NCI-H1694 treated with DMSO at 0.1 percent for 48 hours (cell line): ENCODE results near the gene HMCN2.

Experiments used
- DNase-seq: peaks from one replicate; lab custom pipeline; 2025; lab: John Stamatoyannopoulos, UW

The HMCN2 gene

GRCh38 chr9:130290291-130291181 lies 25.0 kb downstream of the HMCN2 start:
- no peak for DNase-seq

DNA sequence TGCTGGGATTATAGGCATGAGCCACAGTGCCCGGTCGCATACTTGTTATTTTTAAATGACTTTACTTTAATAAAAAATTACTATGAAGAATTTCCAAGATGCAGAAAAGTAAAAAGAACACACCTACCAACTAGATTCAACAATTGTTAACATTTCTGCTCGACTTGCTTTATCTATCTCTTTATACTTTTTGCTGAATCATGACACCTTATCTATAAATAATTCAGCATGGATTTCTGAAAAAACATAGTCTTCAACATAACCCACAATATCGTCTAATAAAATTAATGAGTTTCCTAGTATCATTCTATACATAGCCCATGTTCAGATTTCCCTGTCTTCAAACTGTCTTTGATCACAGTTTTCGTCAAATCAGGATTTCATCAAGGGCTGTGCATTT lies 25.9 kb downstream of the HMCN2 start:
- no peak for DNase-seq

DNA sequence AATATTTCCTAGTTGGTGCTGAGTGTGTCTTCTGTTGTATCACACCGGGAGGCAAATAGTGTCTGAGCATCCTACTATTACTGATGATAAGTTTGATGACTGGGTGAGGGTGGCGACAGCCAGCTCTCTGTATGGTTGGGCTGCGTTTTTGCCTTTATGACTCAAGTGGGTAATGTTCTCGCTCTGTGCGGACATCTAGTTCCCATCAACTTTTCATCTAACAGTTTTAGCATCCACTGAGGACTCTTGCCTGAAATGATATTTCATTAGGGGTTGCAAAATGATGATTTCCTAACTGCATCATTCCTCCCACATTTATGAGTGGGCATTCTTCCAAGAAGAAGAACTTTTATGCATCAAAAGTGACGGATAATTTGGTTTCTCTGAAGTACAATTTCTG lies 26.5 kb downstream of the HMCN2 start:
- DNase-seq: no peak

GRCh38 chr9:130294664-130295063 lies 29.1 kb downstream of the HMCN2 start:
- no peak for DNase-seq

DNA sequence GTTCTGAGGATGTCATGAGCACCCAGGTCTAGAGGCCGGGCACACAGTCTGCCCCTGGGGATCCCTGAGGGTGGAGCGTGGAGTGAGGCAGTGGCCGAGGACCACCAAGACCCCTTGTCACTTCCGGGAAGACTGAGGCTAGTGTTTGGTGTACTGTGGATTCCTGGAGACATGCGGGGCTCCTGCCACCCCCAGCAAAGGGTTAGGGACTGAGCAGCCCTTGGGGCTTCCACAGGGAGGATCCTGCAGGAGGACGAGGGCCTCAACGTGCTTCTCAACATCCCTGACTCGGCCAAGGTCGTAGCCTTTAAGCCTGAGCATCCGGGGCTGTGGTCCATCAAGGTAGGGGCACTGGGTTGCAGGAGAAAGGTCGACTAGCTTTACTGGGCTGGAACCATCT lies 29.9 kb downstream of the HMCN2 start:
- no peak for DNase-seq

- no peak for DNase-seq
Measured at GRCh38 chr9:130295945-130296782, 30.6 kb downstream of the HMCN2 start.

DNA sequence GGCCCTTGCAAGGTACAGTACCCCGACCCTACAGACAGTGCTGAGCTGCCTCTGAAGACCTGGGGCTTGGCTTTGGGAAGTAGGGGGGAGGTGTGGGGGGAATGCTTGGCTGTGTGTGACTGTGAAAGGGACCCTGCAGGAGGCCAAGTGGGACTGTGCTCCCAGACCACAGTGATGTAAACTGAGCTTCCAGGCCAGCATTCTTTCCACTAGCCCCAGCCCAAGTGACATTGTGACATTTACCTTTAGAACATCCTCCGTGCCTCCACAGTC lies 31.2 kb downstream of the HMCN2 start:
- DNase-seq: no peak

GRCh38 chr9:130297371-130297770 lies 31.8 kb downstream of the HMCN2 start:
- DNase-seq: no peak

GRCh38 chr9:130298662-130299279 lies 33.2 kb downstream of the HMCN2 start:
- no peak for DNase-seq

DNA sequence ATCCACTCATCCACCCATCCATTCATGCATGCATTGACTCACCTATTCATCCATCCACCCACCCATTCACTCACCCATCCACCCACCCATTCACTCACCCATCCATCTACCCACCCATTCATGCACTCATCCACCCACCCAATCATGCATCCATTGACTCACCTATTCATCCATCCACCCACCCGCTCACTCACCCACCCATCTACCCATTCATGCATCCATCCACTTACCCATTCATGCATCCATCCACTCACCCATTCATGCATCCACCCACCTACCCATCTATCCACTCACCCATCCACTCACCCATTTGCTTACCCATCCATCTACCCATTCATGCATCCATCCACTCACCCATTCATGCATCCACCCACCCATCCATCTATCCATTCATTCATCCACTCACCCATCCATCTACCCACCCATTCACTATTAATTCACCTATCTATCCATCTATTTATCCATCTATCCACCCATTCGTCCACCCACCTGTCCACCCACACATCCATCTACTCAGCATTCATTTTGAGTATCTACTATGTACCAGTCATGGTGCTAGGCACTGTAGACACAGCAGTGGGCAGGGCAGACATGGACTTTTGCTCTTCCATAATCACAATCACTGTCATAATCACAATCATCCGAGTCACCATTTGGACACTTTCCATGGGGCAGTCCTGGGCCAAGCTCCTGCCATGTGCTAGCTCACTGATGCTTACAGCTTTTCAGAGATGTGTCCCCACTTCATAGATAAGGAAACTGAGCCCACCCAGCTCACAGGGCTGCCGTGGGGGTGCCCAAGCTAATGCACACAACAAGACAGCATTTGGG lies 34.4 kb downstream of the HMCN2 start:
- no peak for DNase-seq

- no peak for DNase-seq
Measured at GRCh38 chr9:130300739-130301138, 35.2 kb downstream of the HMCN2 start.

- no peak for DNase-seq
Measured at GRCh38 chr9:130301483-130302286, 36.1 kb downstream of the HMCN2 start.

GRCh38 chr9:130302785-130303612 lies 37.4 kb downstream of the HMCN2 start:
- DNase-seq: no peak

DNA sequence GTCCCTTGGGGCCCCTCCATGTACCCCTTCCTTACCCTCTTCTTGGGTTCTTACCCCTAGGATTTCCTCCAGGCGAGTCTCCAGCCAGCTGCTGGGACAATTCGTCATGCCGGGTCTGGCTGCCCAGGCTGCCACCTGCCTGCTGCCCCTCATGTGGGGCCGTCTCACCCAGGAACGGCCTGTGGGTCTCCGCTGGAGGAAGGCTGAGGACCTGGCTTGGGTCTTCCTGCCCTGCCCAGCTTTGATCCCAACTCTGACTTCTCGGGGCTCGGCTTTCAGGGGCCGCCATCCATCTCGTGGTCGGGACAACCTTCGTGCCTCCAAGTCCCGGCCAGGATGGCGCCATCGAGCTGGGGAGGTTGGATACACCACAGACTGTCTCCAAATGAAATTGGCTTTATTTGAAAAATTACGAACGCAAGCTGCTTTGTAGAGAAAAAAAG lies 38.1 kb downstream of the HMCN2 start:
- no peak for DNase-seq

GRCh38 chr9:130304116-130304515 lies 38.6 kb downstream of the HMCN2 start:
- DNase-seq: no peak

DNA sequence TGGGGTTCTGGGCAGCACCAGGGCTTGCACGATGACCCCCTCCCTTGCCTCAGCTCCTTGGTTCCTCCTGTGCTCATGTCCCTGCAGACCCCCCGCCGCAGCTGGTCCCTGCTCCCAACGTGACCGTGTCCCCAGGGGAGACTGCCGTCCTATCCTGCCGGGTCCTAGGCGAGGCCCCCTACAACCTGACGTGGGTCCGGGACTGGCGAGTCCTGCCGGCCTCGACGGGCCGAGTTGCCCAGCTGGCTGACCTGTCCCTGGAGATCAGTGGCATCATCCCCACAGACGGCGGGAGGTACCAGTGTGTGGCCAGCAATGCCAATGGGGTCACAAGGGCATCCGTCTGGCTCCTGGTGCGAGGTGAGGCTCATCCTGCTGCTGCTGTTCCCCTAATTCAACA lies 39.1 kb downstream of the HMCN2 start:
- DNase-seq: no peak

- peak; percentile 24 for DNase-seq
Measured at GRCh38 chr9:130305381-130305780, 39.8 kb downstream of the HMCN2 start.

- no peak for DNase-seq
Measured at GRCh38 chr9:130306823-130307666, 41.5 kb downstream of the HMCN2 start.

DNA sequence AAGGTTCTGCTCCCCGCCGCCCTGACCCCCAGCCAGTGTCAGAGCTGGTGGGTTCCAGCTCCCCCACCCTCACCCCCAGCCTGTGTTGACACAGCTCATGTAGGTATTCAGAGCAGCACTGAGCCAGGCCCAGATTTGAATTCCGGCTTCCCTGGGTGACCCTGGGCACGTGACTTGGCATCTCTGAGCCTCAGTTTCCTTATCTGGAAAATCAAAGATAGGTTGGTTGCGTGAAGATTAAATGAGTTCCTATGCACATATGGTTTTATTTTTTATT lies 42.0 kb downstream of the HMCN2 start:
- DNase-seq: no peak
